ENCODE data around the gene PTPRD. TPM values are rescaled to one million over a fixed set of nuclear protein-coding genes. Genes with fewer than 3 reads are reported as not detected.

PTPRD gene
- total and polyA plus RNA-seq, 2 donors (not counting 1 experiment from before 2014, with no cell fraction given): 0.35 to 4.8 TPM

DNA sequence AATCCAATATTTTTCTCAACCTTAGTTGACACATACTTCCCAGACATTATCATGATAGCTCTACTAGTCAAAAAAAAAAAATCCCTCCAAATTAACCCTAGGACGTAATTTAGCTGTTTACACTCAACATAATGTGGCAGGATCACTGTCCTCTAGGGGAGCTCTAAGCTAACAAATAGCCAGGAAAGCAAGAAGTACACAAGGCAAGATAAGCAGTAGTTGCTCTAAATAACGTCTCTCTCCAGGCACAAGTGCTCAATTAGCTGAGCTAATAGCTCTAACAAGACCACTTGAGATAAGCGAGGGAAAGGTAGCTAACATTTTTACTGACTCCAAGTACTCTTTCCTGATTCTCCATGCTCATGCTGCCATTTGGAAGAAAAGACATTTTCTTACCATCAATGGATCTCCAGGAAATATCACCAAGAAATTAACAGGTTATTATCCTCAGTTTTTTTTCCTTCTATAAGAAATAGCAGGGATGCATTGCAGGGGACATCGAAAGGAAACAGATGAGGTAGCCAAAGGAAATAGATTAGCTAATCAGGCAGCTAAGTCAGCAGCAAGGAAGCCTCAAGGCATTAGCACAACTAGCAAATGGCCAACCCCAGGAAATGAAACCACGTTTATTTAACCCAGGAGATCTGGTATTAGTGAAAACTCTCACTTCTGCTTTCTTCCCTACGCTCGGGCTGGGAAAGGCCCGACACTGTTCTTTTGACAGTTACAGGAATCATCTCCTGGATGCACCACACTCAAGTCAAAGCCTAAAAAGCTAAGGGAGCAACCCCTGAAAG is 614.1 kb downstream of the PTPRD start:
- Histone ChIP-seq H3K27me3 (ENCODE audit: control insufficient read depth, insufficient read depth, low read length) (no peaks in the 10 kb centered on the region), H3K27ac (ENCODE audit: insufficient read depth, low read length) (no peak overlapping the region), H3K9me3 (ENCODE audit: control insufficient read depth, insufficient read depth, low read depth, low read length) (no peaks in the 10 kb centered on the region), H3K36me3 (ENCODE audit: control insufficient read depth, insufficient read depth, low read length) (no peaks in the 10 kb centered on the region), H3K4me3 (replicated peaks in 1 of 4; ENCODE audit: control extremely low read depth in 1 of 4, insufficient read depth in 1 of 4, low read depth in 3 of 4, low read length in 4 of 4) (no peak overlapping the region), H3K4me2 (ENCODE audit: extremely low read depth, insufficient read depth, low read length) (no peak overlapping the region), H4K20me1 (ENCODE audit: control insufficient read depth, extremely low read depth, insufficient read depth, low read length) (no peaks in the 10 kb centered on the region), H3K4me1 (ENCODE audit: control insufficient read depth, extremely low read depth, insufficient read depth, low read length) (no peaks in the 10 kb centered on the region), H3K79me2 (ENCODE audit: control insufficient read depth, insufficient read depth, low read length) (no peaks in the 10 kb centered on the region), H2AFZ (ENCODE audit: low read length) (no peak overlapping the region), H3K9ac (ENCODE audit: insufficient read depth, low read length) (no peak overlapping the region)
- DNase-seq (ENCODE audit: low read depth in 2 of 2): peak in 1 of 2 donors; percentile 1
- TF ChIP-seq, protein P1, sequence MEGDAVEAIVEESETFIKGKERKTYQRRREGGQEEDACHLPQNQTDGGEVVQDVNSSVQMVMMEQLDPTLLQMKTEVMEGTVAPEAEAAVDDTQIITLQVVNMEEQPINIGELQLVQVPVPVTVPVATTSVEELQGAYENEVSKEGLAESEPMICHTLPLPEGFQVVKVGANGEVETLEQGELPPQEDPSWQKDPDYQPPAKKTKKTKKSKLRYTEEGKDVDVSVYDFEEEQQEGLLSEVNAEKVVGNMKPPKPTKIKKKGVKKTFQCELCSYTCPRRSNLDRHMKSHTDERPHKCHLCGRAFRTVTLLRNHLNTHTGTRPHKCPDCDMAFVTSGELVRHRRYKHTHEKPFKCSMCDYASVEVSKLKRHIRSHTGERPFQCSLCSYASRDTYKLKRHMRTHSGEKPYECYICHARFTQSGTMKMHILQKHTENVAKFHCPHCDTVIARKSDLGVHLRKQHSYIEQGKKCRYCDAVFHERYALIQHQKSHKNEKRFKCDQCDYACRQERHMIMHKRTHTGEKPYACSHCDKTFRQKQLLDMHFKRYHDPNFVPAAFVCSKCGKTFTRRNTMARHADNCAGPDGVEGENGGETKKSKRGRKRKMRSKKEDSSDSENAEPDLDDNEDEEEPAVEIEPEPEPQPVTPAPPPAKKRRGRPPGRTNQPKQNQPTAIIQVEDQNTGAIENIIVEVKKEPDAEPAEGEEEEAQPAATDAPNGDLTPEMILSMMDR (conservative IDR thresholded peaks at IDR 0.05 in 1 of 2, IDR thresholded peaks at IDR 0.05 in 1 of 2; ENCODE audit: low read depth in 1 of 2, low read length in 2 of 2): peak in 1 of 2 donors; percentile 6
- TF ChIP-seq EZH2 (IDR thresholded peaks at IDR 0.05; ENCODE audit: low read length, missing control alignments): no peak

DNA sequence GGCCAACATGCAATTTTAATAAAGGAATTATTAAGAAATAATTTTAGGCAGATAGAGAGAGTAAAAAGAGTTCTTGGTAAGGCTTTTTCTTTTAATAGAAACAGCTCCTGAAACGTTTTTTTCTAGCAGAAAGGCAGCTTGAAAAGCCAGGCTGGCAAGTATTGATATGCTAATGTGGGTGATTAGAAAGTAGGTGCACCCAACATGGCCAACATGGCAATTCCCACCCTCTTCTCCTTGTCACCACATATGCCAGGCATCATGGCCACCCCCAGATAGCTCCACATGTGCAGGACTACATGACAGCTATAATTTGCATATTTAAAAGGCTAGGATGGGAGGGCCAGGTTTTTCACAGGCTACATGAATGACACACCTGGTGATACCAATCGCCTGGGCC is 615.2 kb downstream of the PTPRD start:
- no peaks in the 10 kb centered on the region for H3K4me1 ChIP-seq (ENCODE audit: control insufficient read depth, extremely low read depth, insufficient read depth, low read length)
- H3K36me3 ChIP-seq (ENCODE audit: control insufficient read depth, insufficient read depth, low read length): no peaks in the 10 kb centered on the region
- no peaks in the 10 kb centered on the region for H3K27me3 ChIP-seq (ENCODE audit: control insufficient read depth, insufficient read depth, low read length)
- H3K79me2 ChIP-seq (ENCODE audit: control insufficient read depth, insufficient read depth, low read length): no peaks in the 10 kb centered on the region
- H3K4me3 ChIP-seq (replicated peaks in 1 of 4; ENCODE audit: control extremely low read depth in 1 of 4, insufficient read depth in 1 of 4, low read depth in 3 of 4, low read length in 4 of 4): no peak overlapping the region
- no peaks in the 10 kb centered on the region for H3K9me3 ChIP-seq (ENCODE audit: control insufficient read depth, insufficient read depth, low read depth, low read length)
- no peak overlapping the region for H2AFZ ChIP-seq (ENCODE audit: low read length)
- no peak for DNase-seq (ENCODE audit: low read depth in 2 of 2)
- H4K20me1 ChIP-seq (ENCODE audit: control insufficient read depth, extremely low read depth, insufficient read depth, low read length): no peaks in the 10 kb centered on the region
- H3K9ac ChIP-seq (ENCODE audit: insufficient read depth, low read length): no peak overlapping the region
- no peak overlapping the region for H3K4me2 ChIP-seq (ENCODE audit: extremely low read depth, insufficient read depth, low read length)
- TF ChIP-seq, protein P1 (conservative IDR thresholded peaks at IDR 0.05 in 1 of 2, IDR thresholded peaks at IDR 0.05 in 1 of 2; ENCODE audit: low read depth in 1 of 2, low read length in 2 of 2): no peak
- TF ChIP-seq EZH2 (IDR thresholded peaks at IDR 0.05; ENCODE audit: low read length, missing control alignments): no peak
- no peak overlapping the region for H3K27ac ChIP-seq (ENCODE audit: insufficient read depth, low read length)

DNA sequence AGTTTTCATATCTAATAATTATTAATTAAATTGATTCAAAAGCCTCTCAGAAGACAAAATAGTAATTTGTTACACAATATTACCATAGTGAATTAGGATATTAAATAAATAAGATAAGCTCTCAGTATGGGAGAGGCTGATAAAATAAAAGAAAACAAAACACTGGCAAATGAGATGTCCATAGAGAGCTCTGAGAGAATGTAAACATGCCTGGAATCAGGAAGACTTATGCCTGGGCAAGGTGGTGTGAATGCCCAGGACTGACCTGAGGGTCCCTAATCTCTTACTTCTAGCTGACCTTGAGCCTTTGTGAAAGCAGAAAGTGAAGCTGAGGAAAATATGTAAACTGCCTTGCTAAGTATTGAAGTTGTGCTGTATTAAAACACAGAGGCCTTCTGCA is 616.5 kb downstream of the PTPRD start:
- Histone ChIP-seq H2AFZ (ENCODE audit: low read length) (no peak overlapping the region), H3K4me2 (ENCODE audit: extremely low read depth, insufficient read depth, low read length) (no peak overlapping the region), H3K79me2 (ENCODE audit: control insufficient read depth, insufficient read depth, low read length) (no peaks in the 10 kb centered on the region), H3K9ac (ENCODE audit: insufficient read depth, low read length) (no peak overlapping the region), H4K20me1 (ENCODE audit: control insufficient read depth, extremely low read depth, insufficient read depth, low read length) (no peaks in the 10 kb centered on the region), H3K27me3 (ENCODE audit: control insufficient read depth, insufficient read depth, low read length) (no peaks in the 10 kb centered on the region), H3K9me3 (ENCODE audit: control insufficient read depth, insufficient read depth, low read depth, low read length) (no peaks in the 10 kb centered on the region), H3K27ac (ENCODE audit: insufficient read depth, low read length) (no peak overlapping the region), H3K36me3 (ENCODE audit: control insufficient read depth, insufficient read depth, low read length) (no peaks in the 10 kb centered on the region), H3K4me1 (ENCODE audit: control insufficient read depth, extremely low read depth, insufficient read depth, low read length) (no peaks in the 10 kb centered on the region), H3K4me3 (replicated peaks in 1 of 4; ENCODE audit: control extremely low read depth in 1 of 4, insufficient read depth in 1 of 4, low read depth in 3 of 4, low read length in 4 of 4) (no peak overlapping the region)
- TF ChIP-seq, protein P1 (conservative IDR thresholded peaks at IDR 0.05 in 1 of 2, IDR thresholded peaks at IDR 0.05 in 1 of 2; ENCODE audit: low read depth in 1 of 2, low read length in 2 of 2): no peak
- TF ChIP-seq EZH2 (IDR thresholded peaks at IDR 0.05; ENCODE audit: low read length, missing control alignments): no peak
- no peak for DNase-seq (ENCODE audit: low read depth in 2 of 2)

Measured in fibroblast of lung (primary cell).